CD4-positive, alpha-beta T cell (primary cell): ENCODE data around the gene USP2. TPM values are rescaled to one million over a fixed set of nuclear protein-coding genes. Genes with fewer than 3 reads are reported as not detected.

Experiments used
- ATAC-seq: fragments of 200-7000 bp; cut with Tn5 transposase; one replicate; pipeline ENCODE4 v1.10.0; 2022; ENCODE audit warnings: mild to moderate bottlenecking; ENCODE audit not compliant: poor library complexity
- CTCF ChIA-PET: fragments of 350-600 bp; sonication (Branson Sonifier 250); formaldehyde crosslinking; loops from one replicate; lab custom pipeline; 2021; ENCODE audit warnings: antibody characterized with exemption, inconsistent platforms; lab: Charles Lee
- POLR2A ChIA-PET: fragments of 350-600 bp; sonication (Branson Sonifier 250); formaldehyde crosslinking; loops from one replicate; lab custom pipeline; 2021; ENCODE audit warnings: antibody characterized with exemption, inconsistent platforms; lab: Charles Lee
- DNase-seq, 14 experiments: peaks; one replicate each; pipeline ENCODE4 v3.0.0-alpha.2; 2013 to 2020; ENCODE audit warnings: mixed read lengths in 2 of 14
- H3K27ac ChIP-seq, 2 donors: one replicate each; pipeline versions ENCODE4 v1.5.1 to v1.7.0; 2013; ENCODE audit warnings: low read length in 2 of 2, low read depth in 1 of 2, mild to moderate bottlenecking in 1 of 2
- H3K27me3 ChIP-seq, 2 experiments: 1 replicate in 1 of 2; 2 replicates in 1 of 2; pipeline versions ENCODE4 v1.6.1 to v1.7.0; 2013; ENCODE audit warnings: low read length in 2 of 2, control low read depth in 1 of 2, mild to moderate bottlenecking in 1 of 2, moderate library complexity in 1 of 2; ENCODE audit not compliant: insufficient read depth in 2 of 2, control insufficient read depth in 1 of 2
- H3K36me3 ChIP-seq: one replicate; pipeline ENCODE4 v1.6.1; 2013; ENCODE audit warnings: low read length, control low read depth; ENCODE audit not compliant: insufficient read depth
- H3K4me1 ChIP-seq: one replicate; pipeline ENCODE4 v1.6.1; 2013; ENCODE audit warnings: low read length, control low read depth; ENCODE audit not compliant: insufficient read depth
- H3K4me3 ChIP-seq: one replicate; pipeline ENCODE4 v1.5.1; 2013; ENCODE audit warnings: mild to moderate bottlenecking, low read length, moderate library complexity
- H3K9me3 ChIP-seq, 2 experiments: 1 replicate in 1 of 2; 2 replicates in 1 of 2; pipeline versions ENCODE4 v1.6.1 to v1.7.0; 2013; ENCODE audit warnings: low read length in 2 of 2, mild to moderate bottlenecking in 2 of 2, control low read depth in 1 of 2, moderate library complexity in 1 of 2; ENCODE audit not compliant: control insufficient read depth in 1 of 2, insufficient read depth in 1 of 2
- H3K27ac Mint-ChIP-seq: one replicate; pipeline ENCODE4 v1.8.0; 2020; ENCODE audit warnings: mixed read lengths
- H3K27me3 Mint-ChIP-seq: one replicate; pipeline ENCODE4 v1.8.0; 2021; ENCODE audit warnings: mixed read lengths
- H3K36me3 Mint-ChIP-seq: one replicate; pipeline ENCODE4 v1.8.0; 2021; ENCODE audit warnings: low read depth, mixed read lengths
- H3K4me1 Mint-ChIP-seq: one replicate; pipeline ENCODE4 v1.8.0; 2021; ENCODE audit warnings: low read depth, mixed read lengths
- H3K4me3 Mint-ChIP-seq: one replicate; pipeline ENCODE4 v1.8.0; 2020; ENCODE audit warnings: mild to moderate bottlenecking, mixed read lengths
- H3K9me3 Mint-ChIP-seq: one replicate; pipeline ENCODE4 v1.8.0; 2020; ENCODE audit warnings: mixed read lengths
- CTCF ChIP-seq: fragments of 200-600 bp; IDR thresholded peaks from one replicate; pipeline ENCODE4 v1.8.0; 2022; ENCODE audit warnings: antibody characterized with exemption, mild to moderate bottlenecking
- intact Hi-C, 2 experiments: fragments of 100-400 bp; cut with DNase I in 1 of 2; cut with micrococcal nuclease in 1 of 2; formaldehyde crosslinking; loops; one replicate each; pipeline versions ENCODE4 v1.15.1 to v1.9.0; 2023 to 2025; cut with DNase I, micrococcal nuclease
- total RNA-seq, 174 experiments: library from RNA in 2 of 174; stranded (reverse) in 2 of 174; gene quantifications; one replicate each; pipeline ENCODE4 v1.2.3 and lab custom pipeline; 2021 to 2026

USP2 gene
- total RNA-seq, 2 experiments from 2014 or later = 2.0 to 2.6 TPM

- H3K4me3 Mint-ChIP-seq = no peak overlapping the region
Observed at GRCh38 chr11:119378851-119379465, 2.5 kb downstream of the USP2 start.

GRCh38 chr11:119377961-119378667 is 3.4 kb downstream of the USP2 start:
- H3K4me1 ChIP-seq = peaks cover 34% of the 10 kb centered on the region
- Mint-ChIP-seq H3K4me3 (no peak overlapping the region), H3K27me3 (no peaks in the 10 kb centered on the region), H3K27ac (no peak overlapping the region), H3K9me3 (no peaks in the 10 kb centered on the region), H3K4me1 (no peaks in the 10 kb centered on the region), H3K36me3 (no peaks in the 10 kb centered on the region)
- POLR2A ChIA-PET = no interaction called here
- H3K4me3 ChIP-seq = no peak overlapping the region
- no peaks in the 10 kb centered on the region for H3K9me3 ChIP-seq
- H3K27ac ChIP-seq = no peak overlapping the region
- H3K27me3 ChIP-seq = no peaks in the 10 kb centered on the region
- ATAC-seq (no peak), DNase-seq (no peak)
- H3K36me3 ChIP-seq = no peaks in the 10 kb centered on the region
- CTCF ChIA-PET = interaction anchor here (1.0 to 7.6 kb wide), 2 partner anchors 22 to 40 kb away, joined by 4 to 66 read pairs; no protein-coding TSS in a partner anchor
- TF ChIP-seq CTCF = no peak
- intact Hi-C loops = no loop called here

More at GRCh38 chr11:119378851-119379465, 2.5 kb downstream of the USP2 start:
- Histone ChIP-seq H3K27ac (no peak overlapping the region), H3K4me1 (peaks cover 27% of the 10 kb centered on the region), H3K27me3 (no peaks in the 10 kb centered on the region), H3K36me3 (no peaks in the 10 kb centered on the region), H3K9me3 (no peaks in the 10 kb centered on the region), H3K4me3 (no peak overlapping the region)
- H3K27ac Mint-ChIP-seq = no peak overlapping the region
- H3K4me1 Mint-ChIP-seq = no peaks in the 10 kb centered on the region
- no peaks in the 10 kb centered on the region for H3K27me3 Mint-ChIP-seq
- H3K9me3 Mint-ChIP-seq = no peaks in the 10 kb centered on the region
- no peak for ATAC-seq
- ChIA-PET POLR2A (no interaction called here), CTCF (interaction anchor here (0.7 to 7.6 kb wide), 3 partner anchors 23 to 96 kb away, joined by 3 to 66 read pairs (median 4); no protein-coding TSS in a partner anchor)
- no peaks in the 10 kb centered on the region for H3K36me3 Mint-ChIP-seq
- intact Hi-C loops = no loop called here
- no peak for DNase-seq
- TF ChIP-seq CTCF = no peak

GRCh38 chr11:119377112-119377901 is 4.2 kb downstream of the USP2 start:
- Mint-ChIP-seq H3K36me3 (no peaks in the 10 kb centered on the region), H3K4me3 (no peak overlapping the region), H3K9me3 (no peaks in the 10 kb centered on the region), H3K4me1 (no peaks in the 10 kb centered on the region), H3K27ac (no peak overlapping the region), H3K27me3 (no peaks in the 10 kb centered on the region)
- no peaks in the 10 kb centered on the region for H3K9me3 ChIP-seq
- no peaks in the 10 kb centered on the region for H3K36me3 ChIP-seq
- no peak for DNase-seq
- peaks cover 32% of the 10 kb centered on the region for H3K4me1 ChIP-seq
- no peak overlapping the region for H3K27ac ChIP-seq
- ChIA-PET CTCF (interaction anchor here (0.8 to 7.6 kb wide), 2 partner anchors 21 to 39 kb away, joined by 4 to 66 read pairs; no protein-coding TSS in a partner anchor), POLR2A (no interaction called here)
- no peak for ATAC-seq
- no peaks in the 10 kb centered on the region for H3K27me3 ChIP-seq
- intact Hi-C loops = no loop called here
- TF ChIP-seq CTCF = no peak
- H3K4me3 ChIP-seq = no peak overlapping the region
